GM04504 (cell line): Measurements from ENCODE around the gene SETD1A.
"Not testable (repeated sequence)": the region's sequence is repeated elsewhere in the genome, so short reads cannot be mapped to it uniquely, and the experiment has no call there.

ENCODE experiments used
- DNase-seq: peaks from one replicate; pipeline ENCODE4 v3.0.0-alpha.2; 2012; ENCODE audit warnings: low read depth

SETD1A gene

GRCh38 chr16:30929167-30929566 is 28.4 kb upstream of the SETD1A start:
- DNase-seq = no peak

DNA sequence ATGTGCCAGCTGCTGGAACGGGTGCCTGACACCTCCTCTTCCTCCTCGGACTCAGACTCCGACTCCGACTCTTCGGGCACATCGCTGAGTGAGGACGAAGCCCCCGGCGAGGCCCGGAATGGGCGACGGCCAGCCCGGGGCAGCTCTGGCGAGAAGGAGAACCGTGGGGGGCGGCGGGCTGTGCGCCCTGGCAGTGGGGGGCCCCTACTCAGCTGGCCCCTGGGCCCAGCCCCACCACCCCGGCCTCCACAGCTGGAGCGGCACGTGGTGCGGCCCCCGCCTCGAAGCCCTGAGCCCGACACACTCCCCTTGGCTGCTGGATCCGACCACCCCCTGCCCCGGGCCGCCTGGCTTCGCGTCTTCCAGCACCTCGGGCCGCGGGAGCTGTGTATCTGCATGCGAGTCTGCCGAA is 27.4 kb upstream of the SETD1A start:
- no peak for DNase-seq

DNA sequence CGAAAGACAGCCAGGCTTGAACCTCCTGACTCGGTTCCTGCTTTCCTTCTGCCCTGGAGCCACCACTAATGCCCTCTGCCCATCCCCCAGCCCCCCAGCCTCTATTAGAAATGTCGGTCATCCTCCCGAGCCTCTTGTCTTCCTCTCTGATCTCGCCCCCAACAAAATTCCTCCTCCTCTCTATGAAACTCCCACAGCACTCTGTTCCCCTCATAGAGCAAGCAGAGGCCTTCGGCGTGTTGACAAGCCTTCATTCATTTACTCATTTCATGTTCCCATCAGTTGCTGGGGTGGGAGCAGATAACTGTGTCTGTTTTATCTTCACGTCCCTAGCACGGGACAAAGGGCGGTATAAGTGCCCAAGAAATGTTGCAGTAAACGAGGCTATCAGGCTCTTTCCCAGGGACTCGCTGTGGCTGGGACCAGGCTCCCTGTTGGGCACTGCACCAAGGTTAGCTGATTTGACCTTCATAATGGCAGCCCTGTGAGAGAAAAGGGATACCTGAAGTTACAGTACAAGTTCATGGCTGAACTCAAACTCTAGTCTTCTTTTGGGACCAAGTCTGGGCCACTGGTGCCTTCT is 26.4 kb upstream of the SETD1A start:
- no peak for DNase-seq

- DNase-seq = no peak
These were observed 22.6 kb upstream of the SETD1A start for GRCh38 chr16:30934827-30935557.

DNA sequence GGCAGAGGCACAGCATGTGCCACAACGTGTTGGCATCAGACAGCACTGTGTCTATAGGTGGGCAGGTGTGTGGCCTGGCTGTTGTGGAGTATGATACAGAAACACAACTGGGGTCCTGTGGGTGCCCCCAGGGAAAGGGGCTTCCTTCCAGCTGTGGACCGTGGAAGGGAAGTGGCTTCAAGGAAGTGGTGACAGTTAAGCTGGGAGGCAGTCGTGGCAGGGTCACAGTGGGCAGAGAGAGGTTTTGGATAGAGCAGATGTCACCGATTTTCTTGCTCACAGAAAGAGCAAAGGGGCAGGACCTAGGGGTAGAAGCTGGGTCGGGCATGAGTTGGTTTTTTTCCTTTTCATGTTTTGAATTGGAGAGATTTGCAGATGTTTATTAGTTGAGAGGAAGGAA is 19.9 kb upstream of the SETD1A start:
- no peak for DNase-seq

DNA sequence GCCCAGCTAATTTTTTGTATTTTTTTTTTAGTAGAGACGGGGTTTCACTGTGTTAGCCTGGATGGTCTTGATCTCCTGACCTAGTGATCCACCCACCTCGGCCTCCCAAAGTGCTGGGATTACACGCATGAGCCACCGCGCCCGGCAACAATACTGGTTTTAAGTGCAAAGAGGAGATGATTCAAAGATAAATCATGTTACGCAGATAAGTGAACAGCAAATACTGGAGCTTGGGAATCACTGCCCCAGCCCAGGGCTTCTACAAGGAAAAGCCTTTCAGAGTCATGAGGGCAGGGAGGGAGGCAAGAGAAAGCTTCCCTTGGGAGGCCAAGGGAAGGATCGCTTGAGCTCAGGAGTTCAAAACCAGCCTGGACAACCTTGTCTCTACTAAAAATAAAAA is 18.0 kb upstream of the SETD1A start:
- not testable (repeated sequence) for DNase-seq

- DNase-seq = peak; percentile 40
These were observed 15.7 kb upstream of the SETD1A start for GRCh38 chr16:30941600-30942425.

- no peak for DNase-seq
These were observed 15.1 kb upstream of the SETD1A start for GRCh38 chr16:30942426-30942806.

GRCh38 chr16:30944352-30944751 is 13.2 kb upstream of the SETD1A start:
- no peak for DNase-seq

- DNase-seq = no peak
These were observed 10.6 kb upstream of the SETD1A start for GRCh38 chr16:30946671-30947540.

DNA sequence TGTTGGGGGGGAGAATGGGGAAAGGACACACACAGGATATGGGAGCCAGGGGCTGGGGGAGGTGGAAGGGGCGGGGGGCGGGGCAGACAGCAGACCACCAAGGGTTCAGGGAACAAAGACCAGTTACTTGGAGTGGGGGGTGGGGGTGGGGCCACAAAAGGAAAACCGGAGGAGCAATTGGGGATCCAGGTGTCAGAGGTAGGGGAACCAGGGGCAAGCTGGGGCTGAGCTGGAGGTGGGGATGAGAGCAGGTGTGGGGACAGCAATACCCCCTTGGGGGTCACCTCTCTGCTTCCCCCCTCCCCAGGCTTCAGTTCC is 10.1 kb upstream of the SETD1A start:
- no peak for DNase-seq

GRCh38 chr16:30947859-30948666 is 9.5 kb upstream of the SETD1A start:
- peak; percentile 95 for DNase-seq

- no peak for DNase-seq
These were observed 8.6 kb upstream of the SETD1A start, which contains the start of gene ORAI3 for GRCh38 chr16:30948667-30949649. ORAI3 (plus strand) TSS chr16:30949068; CDS start chr16:30949290, 222 bp downstream.

GRCh38 chr16:30949650-30950515 is 7.7 kb upstream of the SETD1A start:
- DNase-seq = peak; percentile 75

DNA sequence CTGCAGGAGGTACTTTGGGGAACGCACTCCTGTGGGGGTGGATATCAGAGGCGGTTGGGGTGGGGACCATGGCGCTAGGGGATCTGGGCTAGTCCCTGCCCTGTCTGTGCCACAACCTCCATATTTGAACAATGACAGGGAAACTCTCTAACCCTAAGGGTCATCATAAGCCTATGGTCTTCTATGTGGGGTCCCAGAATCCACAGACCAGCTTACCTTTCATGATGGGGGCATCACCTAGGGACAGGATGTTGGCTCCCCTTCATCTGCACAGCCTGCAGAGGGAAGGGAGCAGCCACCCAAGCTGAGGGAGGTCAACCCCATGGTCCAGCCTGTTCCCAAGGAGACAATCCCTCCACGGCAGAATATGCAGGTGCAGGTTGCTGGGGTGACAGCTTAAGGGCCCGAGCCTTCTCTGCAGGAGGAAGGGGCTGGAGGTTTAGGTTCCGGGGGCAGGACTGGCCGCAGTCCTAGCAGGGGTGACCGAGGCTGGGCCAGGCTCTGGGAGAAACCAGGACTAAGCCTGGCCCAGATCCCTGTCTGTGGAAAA is 7.0 kb upstream of the SETD1A start:
- DNase-seq = no peak

DNA sequence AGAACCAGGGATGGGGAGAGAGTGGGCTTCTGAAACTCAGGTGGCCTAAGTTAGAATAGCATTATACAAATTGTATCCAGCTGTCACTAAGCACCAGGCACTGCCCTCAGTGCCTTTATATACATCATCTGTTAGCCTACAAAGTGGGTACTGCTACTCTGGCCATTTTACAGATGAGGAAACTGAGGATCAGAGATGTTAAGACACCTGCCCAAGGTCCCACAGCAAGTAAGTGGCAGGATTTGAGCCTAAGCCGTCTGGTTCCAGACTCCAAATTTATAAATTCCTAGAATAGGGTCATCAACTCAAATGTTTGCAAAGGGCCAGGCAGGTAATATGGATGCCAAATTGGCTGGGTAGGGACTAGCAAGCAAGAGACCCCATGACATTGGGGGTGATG is 6.4 kb upstream of the SETD1A start:
- no peak for DNase-seq

- DNase-seq = no peak
These were observed 5.8 kb upstream of the SETD1A start for GRCh38 chr16:30951750-30952149.

- DNase-seq = no peak
These were observed 4.4 kb upstream of the SETD1A start for GRCh38 chr16:30953111-30953510.
